Epithelial cell of esophagus (primary cell): ENCODE measurements around the gene COG2.

Experiments
- DNase-seq: peaks from one replicate; pipeline ENCODE4 v3.0.0; 2010; ENCODE audit warnings: low read depth
- H3K4me3 ChIP-seq: 2 replicates; pipeline ENCODE4 v1.5.1; 2011; ENCODE audit warnings: mild to moderate bottlenecking, low read length, control low read depth
- CTCF ChIP-seq: IDR thresholded peaks from 2 replicates; pipeline ENCODE4 v1.5.1; 2011; ENCODE audit warnings: low read depth, mild to moderate bottlenecking, low read length, control low read depth, inconsistent platforms; ENCODE audit not compliant: insufficient read depth; ENCODE audit errors: missing control alignments

The COG2 gene

GRCh38 chr1:230682274-230682673 lies 40.0 kb downstream of the COG2 start:
- no peak for DNase-seq
- TF ChIP-seq CTCF = no peak

GRCh38 chr1:230682882-230683610 lies 40.8 kb downstream of the COG2 start:
- no peak overlapping the region for H3K4me3 ChIP-seq
- peak; percentile 73 for DNase-seq
- TF ChIP-seq CTCF = no peak

More at GRCh38 chr1:230682274-230682673, 40.0 kb downstream of the COG2 start:
- H3K4me3 ChIP-seq = no peak overlapping the region

- peak; percentile 87 for DNase-seq
- no peak for TF ChIP-seq CTCF
- no peak overlapping the region for H3K4me3 ChIP-seq
Observed at GRCh38 chr1:230684146-230684545, 41.9 kb downstream of the COG2 start.

GRCh38 chr1:230684998-230685397 lies 42.7 kb downstream of the COG2 start:
- H3K4me3 ChIP-seq = no peak overlapping the region
- no peak for DNase-seq
- no peak for TF ChIP-seq CTCF

GRCh38 chr1:230686747-230687146 lies 44.5 kb downstream of the COG2 start:
- TF ChIP-seq CTCF = no peak
- H3K4me3 ChIP-seq = no peak overlapping the region
- DNase-seq = no peak

- TF ChIP-seq CTCF = no peak
- DNase-seq = no peak
Observed at GRCh38 chr1:230690101-230690500, 47.8 kb downstream of the COG2 start.

GRCh38 chr1:230691615-230692014 lies 49.3 kb downstream of the COG2 start:
- TF ChIP-seq CTCF = no peak
- H3K4me3 ChIP-seq = no peak overlapping the region
- DNase-seq = no peak

More at GRCh38 chr1:230690101-230690500, 47.8 kb downstream of the COG2 start:
- H3K4me3 ChIP-seq = no peak overlapping the region
